GM21723 (cell line): ENCODE measurements around the gene FGFR3.

ENCODE experiments used
- ATAC-seq: cut with Tn5 transposase; IDR thresholded peaks from one replicate; pipeline ENCODE4 v1.9.1; 2021; ENCODE audit warnings: mild to moderate bottlenecking, moderate library complexity; ENCODE audit not compliant: unreplicated experiment

FGFR3 gene

DNA sequence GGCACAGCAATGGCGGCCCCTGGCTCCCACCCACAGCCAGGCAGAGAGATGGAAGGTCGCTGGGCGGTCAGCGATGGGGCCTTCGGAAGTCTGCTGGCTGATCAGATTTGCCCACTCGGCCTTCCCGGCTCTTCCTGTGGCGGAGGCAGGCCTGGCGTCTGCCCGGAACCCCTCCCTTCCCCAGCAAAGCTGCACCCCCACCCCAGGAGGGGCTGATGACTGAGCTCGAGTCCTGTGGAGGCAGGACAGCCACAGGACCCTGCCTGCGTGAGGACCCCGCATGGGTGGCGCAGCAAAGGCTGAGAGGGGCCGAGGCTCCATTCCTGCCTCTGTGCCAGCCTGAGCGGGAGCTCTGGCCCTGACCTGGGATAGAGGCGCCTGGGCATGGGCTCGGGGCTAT lies 37.0 kb upstream of the FGFR3 start:
- no peak for ATAC-seq

DNA sequence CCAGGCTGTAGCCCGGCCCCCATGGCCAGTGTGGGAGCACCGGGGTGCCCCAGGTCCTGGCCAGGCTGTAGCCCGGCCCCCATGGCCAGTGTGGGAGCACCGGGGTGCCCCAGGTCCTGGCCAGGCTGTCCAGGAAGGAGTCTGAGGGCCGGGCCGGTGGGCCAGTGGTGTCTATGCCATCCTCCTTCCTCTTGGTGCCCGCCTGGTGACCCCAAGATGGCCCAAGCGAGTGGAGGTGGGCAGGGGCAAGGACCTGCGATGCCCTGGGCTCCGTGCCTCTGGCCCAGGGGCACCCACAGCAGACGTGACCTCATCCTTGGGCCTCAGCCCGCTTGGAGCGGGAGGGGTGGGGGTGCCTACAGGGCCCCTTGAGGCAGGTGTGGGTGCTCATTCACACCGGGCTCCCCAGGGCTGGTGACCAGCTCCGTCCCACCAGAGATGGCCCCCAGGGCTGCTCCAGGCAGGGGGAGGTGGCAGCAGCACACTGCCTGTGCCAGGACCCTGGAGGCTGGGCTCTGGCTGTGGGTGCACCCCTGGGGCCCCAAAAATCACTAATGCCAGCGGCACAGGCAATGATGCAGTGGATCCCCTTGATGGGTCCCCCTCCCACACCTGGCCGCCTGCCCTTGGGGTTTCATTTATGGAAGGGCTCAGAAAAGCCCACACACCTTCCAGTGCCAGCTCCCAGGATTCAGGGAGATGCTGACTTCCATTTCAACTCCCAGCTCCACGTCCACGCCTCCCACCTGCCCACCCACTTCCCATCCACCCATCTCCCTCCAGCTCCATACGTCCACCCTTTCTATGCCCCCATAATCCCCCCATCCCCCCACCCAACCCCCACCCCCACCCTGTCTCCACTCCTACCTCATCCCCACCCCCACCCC lies 36.0 kb upstream of the FGFR3 start:
- ATAC-seq = no peak

- ATAC-seq = no peak
Measured at GRCh38 chr4:1757836-1758235, 35.3 kb upstream of the FGFR3 start.

- ATAC-seq = no peak
Measured at GRCh38 chr4:1758306-1759121, 34.6 kb upstream of the FGFR3 start.

- no peak for ATAC-seq
Measured at GRCh38 chr4:1759170-1759817, 33.8 kb upstream of the FGFR3 start.

DNA sequence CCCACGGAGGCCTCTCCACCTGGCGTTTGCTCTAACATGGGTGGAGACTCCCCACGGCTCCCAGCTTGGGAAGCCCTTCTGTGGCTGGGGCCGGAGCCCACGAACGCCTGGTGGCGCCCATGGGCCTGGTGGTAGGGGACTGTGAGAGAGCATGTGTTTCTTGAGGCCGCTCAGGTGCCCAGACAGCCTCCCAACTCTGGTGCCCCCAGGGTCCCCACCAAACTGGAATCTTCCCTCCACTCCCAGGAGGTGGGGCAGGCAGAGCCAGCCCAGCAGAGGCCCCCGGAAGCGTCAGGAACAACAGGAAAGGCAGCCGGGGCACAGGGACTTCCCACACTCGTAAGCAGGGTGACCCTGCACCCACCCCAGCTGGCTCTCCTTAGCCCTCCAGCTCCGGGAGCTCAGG lies 33.3 kb upstream of the FGFR3 start:
- no peak for ATAC-seq

DNA sequence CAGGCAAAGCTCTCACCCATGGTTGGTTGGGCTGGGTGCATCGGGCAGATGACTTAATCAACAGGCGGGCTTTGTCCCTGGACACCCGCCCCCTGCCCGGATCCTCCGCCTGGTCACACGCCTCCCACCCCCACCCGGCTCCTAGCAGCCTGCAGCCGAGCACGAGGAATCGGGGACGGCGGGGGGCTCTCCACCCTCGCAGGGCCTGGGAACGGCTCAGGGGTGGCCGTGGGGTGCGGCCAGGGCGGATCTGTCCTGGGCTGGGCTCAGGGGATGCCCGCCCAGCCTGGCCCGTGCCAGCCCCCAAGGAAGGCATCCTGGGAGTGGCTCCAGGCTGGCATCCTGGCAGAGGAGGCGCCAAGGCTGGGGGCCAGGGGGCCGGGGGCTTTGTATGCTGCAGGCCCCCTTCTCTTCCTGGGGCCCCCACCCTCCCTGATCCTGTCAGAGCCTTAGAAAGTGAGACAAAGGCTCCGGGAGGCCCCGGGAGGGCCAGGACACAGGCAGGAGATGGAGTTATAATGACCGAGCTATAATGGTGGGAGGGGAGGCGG lies 32.5 kb upstream of the FGFR3 start:
- no peak for ATAC-seq

- no peak for ATAC-seq
Measured at GRCh38 chr4:1761130-1761689, 31.9 kb upstream of the FGFR3 start.

DNA sequence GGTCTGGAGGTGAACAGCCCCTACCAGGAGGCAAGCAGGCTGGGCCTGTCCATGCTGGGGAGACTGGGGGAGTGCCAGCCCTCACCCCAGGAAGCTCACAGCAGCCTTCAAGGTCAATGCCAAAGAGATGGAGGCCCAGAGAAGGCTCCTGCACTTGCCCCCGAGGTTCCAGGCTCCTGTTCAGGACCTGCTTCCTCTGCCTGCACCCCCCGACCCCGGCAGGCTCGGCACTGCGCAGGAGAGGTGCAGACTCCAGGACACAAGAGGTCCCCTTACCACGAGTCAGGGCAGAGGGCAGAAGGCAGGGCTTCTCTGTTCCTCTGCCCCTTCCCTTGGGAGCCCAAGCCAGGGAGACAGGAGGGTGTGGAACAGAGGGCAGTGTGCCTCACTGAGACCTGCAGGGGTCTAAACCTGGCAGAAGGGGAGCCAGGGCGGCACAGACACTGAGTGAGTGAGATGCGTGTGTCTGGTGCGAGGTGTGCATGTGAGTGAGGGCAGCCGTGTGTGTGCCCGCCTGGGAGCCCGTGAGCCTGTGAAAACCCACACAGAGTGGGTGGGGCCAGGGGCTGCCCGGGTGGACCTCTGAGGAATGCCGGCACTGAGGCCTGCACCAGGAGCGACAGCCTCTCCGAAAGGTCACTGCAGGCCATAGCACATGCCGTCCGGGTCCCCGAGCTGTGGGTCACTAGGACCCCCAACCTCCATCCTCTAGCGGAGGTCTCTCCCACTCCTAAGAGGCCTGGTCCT lies 30.7 kb upstream of the FGFR3 start:
- no peak for ATAC-seq

- no peak for ATAC-seq
Measured at GRCh38 chr4:1763070-1763549, 30.0 kb upstream of the FGFR3 start.

GRCh38 chr4:1763550-1764080 lies 29.5 kb upstream of the FGFR3 start:
- no peak for ATAC-seq

GRCh38 chr4:1764670-1765069 lies 28.4 kb upstream of the FGFR3 start:
- ATAC-seq = no peak

DNA sequence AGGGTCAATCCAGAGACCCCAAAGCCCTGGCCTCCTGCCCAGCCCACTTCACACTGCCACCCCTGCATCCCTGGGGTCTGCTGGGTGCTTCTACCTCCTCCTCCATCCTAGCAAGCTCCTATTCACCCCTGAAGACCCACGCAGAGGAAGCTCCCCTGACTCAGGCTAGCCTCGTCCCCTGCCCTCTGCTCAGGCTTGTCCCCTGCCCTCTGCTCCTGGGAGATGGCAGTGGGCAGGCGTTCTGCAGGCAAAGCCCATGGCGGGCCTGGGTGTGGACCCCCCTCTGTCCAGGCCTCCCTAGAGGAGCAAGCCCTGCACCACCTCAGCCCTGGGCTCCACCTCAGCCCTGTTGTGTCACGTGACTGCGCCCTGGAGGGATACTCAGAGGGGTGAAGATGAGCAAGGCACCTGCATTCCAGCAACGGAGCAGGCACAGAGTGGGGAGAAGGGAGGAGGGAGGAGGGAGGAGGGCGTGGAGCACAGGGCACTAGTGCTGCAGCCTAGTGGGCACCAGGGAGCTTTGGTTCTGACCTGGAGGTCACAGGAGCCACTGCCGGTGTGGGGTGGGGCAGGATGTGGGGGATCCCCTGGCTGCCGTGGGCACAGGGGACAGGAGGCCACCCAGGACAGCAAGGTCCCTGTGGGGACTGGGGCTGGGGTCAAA lies 27.6 kb upstream of the FGFR3 start:
- no peak for ATAC-seq

DNA sequence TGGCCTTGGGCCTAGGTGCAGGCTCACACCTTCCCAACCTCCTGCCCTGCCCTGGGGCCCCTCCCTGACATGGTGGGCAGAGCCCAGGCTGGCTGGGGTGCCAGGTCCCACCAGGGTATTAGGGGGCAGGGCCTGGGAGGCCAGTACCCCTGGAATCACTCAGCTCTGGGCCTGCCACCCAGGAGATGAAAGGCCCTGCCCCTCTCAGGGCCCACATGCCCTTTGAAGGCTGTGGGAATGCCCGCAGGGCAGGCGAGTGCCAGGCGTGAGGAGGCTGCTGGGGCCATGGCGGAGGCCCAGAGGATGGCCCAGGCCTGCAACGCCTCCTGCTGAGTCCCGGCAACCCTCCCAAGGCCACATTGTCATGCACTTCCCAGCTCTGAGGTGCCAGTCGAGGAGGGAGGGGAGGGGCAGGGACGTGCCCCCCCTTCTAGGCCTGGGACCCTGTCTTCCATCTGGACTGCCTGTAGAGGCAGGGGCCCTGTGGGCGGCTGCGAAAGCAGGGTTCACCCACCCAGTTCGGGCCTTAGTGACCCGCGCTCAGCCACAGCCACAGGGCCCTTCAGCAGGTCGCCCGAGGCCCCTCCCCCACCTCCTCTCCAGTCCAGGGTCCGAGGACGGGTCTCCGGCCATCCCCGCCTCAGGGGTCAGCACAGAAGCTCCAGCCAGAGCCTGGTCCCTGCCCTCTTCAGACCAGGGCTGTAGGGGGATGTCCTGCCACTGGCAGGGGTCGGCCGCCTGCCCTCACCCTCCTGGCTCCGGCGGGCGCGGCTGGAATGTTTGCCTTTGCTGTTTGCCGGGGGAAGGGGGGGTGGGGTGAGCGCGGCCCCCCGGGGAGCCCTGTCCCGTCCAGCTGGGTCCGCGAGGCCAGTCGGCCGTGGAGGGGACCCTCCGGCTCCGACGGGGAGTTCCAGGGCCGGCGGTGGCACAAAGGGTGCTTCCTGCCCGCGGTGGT lies 26.7 kb upstream of the FGFR3 start:
- no peak for ATAC-seq

DNA sequence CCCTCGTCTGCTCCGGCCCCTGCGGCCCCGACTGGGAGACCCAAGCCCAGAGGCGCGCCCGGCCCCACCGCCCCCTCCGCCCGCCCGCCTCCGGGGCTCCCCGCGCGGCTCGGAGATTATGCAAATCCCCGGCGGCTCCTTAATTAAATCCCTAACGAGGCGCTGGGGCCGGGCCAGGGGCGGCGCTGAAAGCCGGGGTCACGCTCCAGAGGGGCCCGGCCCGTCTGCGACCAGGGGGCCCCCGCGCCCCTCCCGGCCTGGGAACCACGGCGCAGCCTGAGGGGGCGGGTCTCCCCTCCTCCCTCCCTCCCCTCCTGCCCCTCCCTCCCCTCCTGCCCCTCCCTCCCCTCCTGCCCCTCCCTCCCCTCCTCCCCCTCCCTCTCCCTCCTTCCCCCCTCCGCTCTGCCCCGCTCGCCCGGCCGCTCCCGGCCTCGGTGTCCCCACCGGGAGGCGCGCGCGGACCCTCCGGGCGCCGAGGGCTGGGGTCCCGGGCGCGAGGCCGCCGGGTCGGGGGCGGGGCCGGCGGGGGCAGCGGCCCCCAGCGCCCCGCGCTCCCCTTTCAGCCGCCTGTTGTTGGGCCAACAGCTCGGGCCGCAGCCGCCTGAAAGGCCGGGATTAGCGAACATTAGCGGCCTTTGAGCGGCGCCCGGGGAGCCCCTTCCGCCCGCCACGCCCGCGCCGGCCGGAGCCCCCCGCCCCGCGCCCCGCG lies 25.9 kb upstream of the FGFR3 start:
- ATAC-seq = no peak

DNA sequence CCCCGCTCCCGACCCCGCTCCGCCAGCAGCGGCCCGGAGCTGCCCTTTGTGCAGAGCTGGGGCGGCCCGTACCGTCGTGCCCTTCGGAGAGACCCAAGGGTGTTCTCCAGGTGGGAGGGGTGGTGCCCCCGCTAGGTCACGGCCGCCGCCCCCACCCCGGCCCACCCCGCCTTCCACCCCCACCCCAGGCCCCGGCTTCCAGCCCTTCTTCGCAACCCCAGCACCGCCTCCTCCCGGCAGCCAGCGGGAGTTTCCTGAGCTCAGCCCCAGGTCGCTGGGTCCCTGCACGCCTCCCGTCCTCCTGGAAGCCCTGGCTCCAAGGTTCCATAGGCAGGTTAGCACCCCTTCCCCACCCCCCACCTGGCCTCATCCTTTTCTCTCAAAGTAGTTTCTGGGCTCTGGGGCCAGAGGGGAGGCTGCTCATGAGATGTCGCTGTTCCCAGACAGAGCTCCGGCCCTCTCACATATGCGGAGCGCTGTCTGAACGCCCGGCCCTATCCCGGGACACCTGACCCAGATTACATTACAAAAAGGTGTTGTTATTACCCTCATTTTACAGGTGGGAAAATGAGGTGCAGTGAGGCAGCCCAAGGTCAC lies 25.2 kb upstream of the FGFR3 start:
- ATAC-seq = no peak

DNA sequence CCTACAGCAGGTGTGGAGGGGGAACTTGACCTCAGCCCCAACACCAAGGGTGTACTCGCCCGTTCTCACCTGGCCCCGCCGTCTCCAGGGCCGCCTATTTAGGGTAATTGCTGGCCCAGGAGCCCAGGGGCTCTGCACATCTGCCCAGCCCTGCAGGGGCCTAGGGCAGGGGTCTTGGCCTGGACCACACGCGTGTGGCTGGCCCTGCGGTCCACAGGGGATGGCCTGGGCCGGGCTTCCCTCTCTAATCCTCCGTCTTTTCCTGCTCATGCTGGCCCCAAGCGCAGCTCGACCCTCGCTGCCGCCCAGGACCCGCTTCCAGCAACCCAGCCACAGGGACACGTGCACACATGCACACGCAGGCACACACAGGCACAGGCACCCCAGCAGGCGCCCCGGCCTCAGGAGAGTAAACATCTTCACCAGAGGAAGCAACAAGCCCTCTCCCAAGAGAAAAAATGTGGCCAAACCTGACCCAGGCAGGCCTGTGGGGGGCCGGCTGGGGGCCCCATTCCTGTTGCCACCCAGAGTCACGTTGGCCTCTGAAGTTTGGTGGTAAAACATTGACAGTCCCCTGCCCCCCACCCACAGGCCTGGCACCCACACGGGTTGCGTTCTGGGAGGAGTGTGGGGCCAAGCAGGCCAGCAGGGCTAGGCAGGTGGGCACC lies 24.6 kb upstream of the FGFR3 start:
- ATAC-seq = no peak
